Right lobe of liver (tissue), 6 donors: Measurements from ENCODE around the gene ILF3. TPM values are rescaled to one million over a fixed set of nuclear protein-coding genes. Genes with fewer than 3 reads are reported as not detected.

Experiments used
- ATAC-seq, 4 donors: fragments of 200-7000 bp; cut with Tn5 transposase; one replicate each; pipeline ENCODE4 v1.9.1; 2020; ENCODE audit warnings: mild to moderate bottlenecking in 4 of 4, moderate library complexity in 4 of 4
- DNase-seq, 3 donors: peaks; one replicate each; pipeline ENCODE4 v3.0.0-alpha.2; 2020
- H3K27ac ChIP-seq, 3 donors: fragments of 200-600 bp; one replicate each; pipeline ENCODE4 v1.8.0; 2022
- H3K27me3 ChIP-seq, 2 donors: fragments of 200-600 bp; one replicate each; pipeline ENCODE4 v1.8.0; 2022
- H3K36me3 ChIP-seq, 4 donors: fragments of 200-600 bp; sonication (generic) in 1 of 4; one replicate each; pipeline versions ENCODE4 v1.5.1 to v1.8.0; 2017 to 2022; ENCODE audit warnings: control low read depth in 1 of 4
- H3K4me1 ChIP-seq, 4 donors: fragments of 200-600 bp; sonication (generic) in 1 of 4; one replicate each; pipeline versions ENCODE4 v1.5.1 to v1.8.0; 2017 to 2022; ENCODE audit warnings: control low read depth in 1 of 4
- H3K4me3 ChIP-seq, 3 donors: fragments of 200-600 bp; one replicate each; pipeline ENCODE4 v1.8.0; 2022
- H3K9me3 ChIP-seq, 4 donors: fragments of 200-600 bp; sonication (generic) in 1 of 4; one replicate each; pipeline versions ENCODE4 v1.5.1 to v1.8.0; 2017 to 2022; ENCODE audit warnings: control low read depth in 1 of 4
- POLR2A ChIP-seq: fragments of 450-650 bp; IDR thresholded peaks from one replicate; pipeline ENCODE4 v1.6.1; 2017; ENCODE audit warnings: antibody characterized with exemption, mild to moderate bottlenecking
- WGBS: methylation state at CpG from one replicate; pipeline ENCODE4 v1.1.6; 2018; ENCODE audit warnings: low coverage, low lambda C conversion rate; ENCODE audit not compliant: insufficient coverage; ENCODE audit errors: missing lambda C conversion rate; 5-methylcytosine and 5-hydroxymethylcytosine counted together
- intact Hi-C, 2 donors: fragments of 100-400 bp; cut with DNase I; formaldehyde crosslinking; loops; one replicate each; pipeline versions ENCODE4 v1.11.2 to v1.14.1; 2022
- total RNA-seq, 6 experiments: library from RNA; depleted of rRNA in 2 of 6; stranded (reverse); fragments of >200 nt in 2 of 6; fragmentation: NEBNext Ultra II Directional in 3 of 6; extraction: Animal tissue kit (Norgen Biotek cat#: 25700) in 3 of 6; gene quantifications; one replicate each; pipeline versions ENCODE4 v1.1.0 to v1.2.4, GENCODE V29; 2016 to 2023
- TF ChIP-seq, protein P1 (sequence below), 4 donors: fragments of 200-600 bp in 3 of 4; fragments of 450-650 bp in 1 of 4; IDR thresholded peaks; one replicate each; pipeline versions ENCODE4 v1.5.1 to v1.8.0; 2016 to 2022; ENCODE audit warnings: antibody characterized with exemption in 4 of 4, mild to moderate bottlenecking in 2 of 4
- donor health status: DM: no; HTN: yes; CAD: no.
- donor health status: DM: no; HTN: no; CAD: no.
- donor health status: DM: no; HTN: no; CAD: no.
- donor health status: DM: no; HTN: yes; CAD: no.
- donor health status: DM: no; HTN: yes; CAD: no.

ILF3 gene
- total RNA-seq, 6 experiments from 2014 or later = 40.0 to 82.3 (median 54.8) TPM

DNA sequence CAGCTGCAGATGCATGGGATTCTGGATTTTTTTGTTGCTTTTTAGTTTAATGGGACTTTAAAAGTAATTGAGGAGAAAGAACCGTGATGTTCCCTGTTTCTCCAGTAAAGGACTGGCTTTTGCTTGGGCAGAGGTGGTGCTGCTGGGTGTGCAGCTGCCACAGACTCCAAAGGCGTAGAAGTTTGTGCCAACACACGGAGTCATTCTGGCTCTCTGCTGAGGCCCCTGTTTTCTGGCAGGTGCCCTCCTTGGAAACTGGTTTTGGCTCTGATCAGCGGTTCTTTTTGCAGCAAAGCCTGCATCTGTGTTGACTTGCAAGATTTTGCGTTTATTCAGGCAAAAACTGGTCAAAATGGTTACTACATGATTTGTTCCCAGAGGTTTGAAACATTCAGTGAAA, 31.1 kb downstream of the ILF3 start:
- Histone ChIP-seq H3K4me1 (no peaks in the 10 kb centered on the region), H3K36me3 (peaks cover 7 to 76% (median 42%) of the 10 kb centered on the region in 4 donors), H3K27ac (no peak overlapping the region), H3K4me3 (no peak overlapping the region), H3K27me3 (no peaks in the 10 kb centered on the region), H3K9me3 (no peaks in the 10 kb centered on the region)
- ATAC-seq (no peak), DNase-seq (no peak)
- WGBS = 63% methylated on average over 4 of the region's 5 CpGs
- TF ChIP-seq POLR2A = no peak
- TF ChIP-seq, protein P1, sequence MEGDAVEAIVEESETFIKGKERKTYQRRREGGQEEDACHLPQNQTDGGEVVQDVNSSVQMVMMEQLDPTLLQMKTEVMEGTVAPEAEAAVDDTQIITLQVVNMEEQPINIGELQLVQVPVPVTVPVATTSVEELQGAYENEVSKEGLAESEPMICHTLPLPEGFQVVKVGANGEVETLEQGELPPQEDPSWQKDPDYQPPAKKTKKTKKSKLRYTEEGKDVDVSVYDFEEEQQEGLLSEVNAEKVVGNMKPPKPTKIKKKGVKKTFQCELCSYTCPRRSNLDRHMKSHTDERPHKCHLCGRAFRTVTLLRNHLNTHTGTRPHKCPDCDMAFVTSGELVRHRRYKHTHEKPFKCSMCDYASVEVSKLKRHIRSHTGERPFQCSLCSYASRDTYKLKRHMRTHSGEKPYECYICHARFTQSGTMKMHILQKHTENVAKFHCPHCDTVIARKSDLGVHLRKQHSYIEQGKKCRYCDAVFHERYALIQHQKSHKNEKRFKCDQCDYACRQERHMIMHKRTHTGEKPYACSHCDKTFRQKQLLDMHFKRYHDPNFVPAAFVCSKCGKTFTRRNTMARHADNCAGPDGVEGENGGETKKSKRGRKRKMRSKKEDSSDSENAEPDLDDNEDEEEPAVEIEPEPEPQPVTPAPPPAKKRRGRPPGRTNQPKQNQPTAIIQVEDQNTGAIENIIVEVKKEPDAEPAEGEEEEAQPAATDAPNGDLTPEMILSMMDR (IDR thresholded peaks at IDR 0.05) = no peak
- intact Hi-C loops = no loop called here

DNA sequence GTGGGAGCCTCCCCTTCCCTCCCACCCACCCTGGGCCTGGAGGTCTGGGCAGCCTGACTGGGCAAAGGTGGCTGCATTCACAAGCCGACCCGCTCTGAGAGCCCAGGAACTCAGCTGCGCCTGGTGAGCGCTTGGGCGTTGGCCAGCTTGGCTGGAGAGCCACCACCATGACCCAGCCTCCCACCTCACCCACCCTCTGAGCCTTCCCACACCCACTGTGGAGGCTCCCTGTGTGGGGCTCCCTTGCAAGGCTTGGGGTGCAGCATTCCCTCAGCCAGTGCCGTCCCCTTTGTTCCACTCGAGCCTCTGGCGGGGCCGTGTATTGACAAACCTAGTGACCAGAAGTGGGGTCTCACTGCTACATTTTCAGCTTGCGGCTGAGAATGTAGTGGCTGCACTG, 32.0 kb downstream of the ILF3 start:
- H3K9me3 ChIP-seq = no peaks in the 10 kb centered on the region
- H3K27me3 ChIP-seq = no peaks in the 10 kb centered on the region
- no peak for TF ChIP-seq POLR2A
- TF ChIP-seq, protein P1 (IDR thresholded peaks at IDR 0.05) = no peak
- no peak overlapping the region for H3K27ac ChIP-seq
- no peaks in the 10 kb centered on the region for H3K4me1 ChIP-seq
- DNase-seq (no peak), ATAC-seq (no peak)
- WGBS = no CpG with 5 or more reads among the region's 10 CpGs
- peaks cover 0 to 75% (median 34%) of the 10 kb centered on the region in 4 donors for H3K36me3 ChIP-seq
- H3K4me3 ChIP-seq = no peak overlapping the region
- intact Hi-C loops = no loop called here

DNA sequence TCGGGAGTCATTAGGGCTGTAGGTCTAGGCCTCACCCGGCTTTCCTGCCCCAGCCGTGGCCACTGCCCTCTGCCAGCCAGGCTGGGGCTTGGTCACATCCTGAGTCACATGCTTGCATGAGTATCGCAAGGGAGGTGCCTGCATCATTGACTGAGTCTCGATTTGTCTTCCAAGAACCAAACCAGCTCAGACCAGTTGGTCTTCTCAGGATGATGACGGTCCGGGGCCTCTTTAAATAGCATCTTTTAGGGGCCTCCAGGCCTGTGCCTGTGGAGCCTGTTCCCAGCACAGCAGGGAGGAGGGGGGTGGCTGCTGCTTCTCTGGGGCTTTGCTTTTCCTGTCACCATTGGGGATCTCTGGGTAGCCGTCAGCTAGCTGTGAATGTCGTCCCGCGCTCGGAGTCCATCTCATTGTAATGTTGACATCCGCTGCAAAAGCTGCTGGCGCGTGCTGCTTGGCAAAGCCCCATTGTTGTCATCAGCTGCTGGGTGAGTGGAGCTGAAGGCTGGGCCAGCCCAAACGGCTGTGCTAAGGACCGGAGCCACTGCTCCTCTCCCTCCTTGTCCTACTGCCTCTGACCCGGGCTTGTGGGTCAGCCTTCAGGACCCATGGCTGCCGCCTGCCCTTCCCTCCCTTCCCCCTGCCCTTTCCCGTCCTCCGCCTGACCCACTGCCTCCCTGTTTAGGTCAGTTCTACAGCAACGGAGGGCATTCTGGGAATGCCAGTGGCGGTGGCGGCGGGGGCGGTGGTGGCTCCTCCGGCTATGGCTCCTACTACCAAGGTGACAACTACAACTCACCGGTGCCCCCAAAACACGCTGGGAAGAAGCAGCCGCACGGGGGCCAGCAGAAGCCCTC, 32.7 kb downstream of the ILF3 start:
- H3K4me1 ChIP-seq = no peaks in the 10 kb centered on the region
- H3K9me3 ChIP-seq = no peaks in the 10 kb centered on the region
- no peak overlapping the region for H3K27ac ChIP-seq
- H3K36me3 ChIP-seq = peaks cover 0 to 72% (median 27%) of the 10 kb centered on the region in 4 donors
- ATAC-seq (no peak), DNase-seq (no peak)
- TF ChIP-seq, protein P1 (IDR thresholded peaks at IDR 0.05) = no peak
- no peak for TF ChIP-seq POLR2A
- intact Hi-C loops = no loop called here
- WGBS = 81% methylated on average over 18 of the region's 31 CpGs
- H3K4me3 ChIP-seq = no peak overlapping the region
- no peaks in the 10 kb centered on the region for H3K27me3 ChIP-seq

DNA sequence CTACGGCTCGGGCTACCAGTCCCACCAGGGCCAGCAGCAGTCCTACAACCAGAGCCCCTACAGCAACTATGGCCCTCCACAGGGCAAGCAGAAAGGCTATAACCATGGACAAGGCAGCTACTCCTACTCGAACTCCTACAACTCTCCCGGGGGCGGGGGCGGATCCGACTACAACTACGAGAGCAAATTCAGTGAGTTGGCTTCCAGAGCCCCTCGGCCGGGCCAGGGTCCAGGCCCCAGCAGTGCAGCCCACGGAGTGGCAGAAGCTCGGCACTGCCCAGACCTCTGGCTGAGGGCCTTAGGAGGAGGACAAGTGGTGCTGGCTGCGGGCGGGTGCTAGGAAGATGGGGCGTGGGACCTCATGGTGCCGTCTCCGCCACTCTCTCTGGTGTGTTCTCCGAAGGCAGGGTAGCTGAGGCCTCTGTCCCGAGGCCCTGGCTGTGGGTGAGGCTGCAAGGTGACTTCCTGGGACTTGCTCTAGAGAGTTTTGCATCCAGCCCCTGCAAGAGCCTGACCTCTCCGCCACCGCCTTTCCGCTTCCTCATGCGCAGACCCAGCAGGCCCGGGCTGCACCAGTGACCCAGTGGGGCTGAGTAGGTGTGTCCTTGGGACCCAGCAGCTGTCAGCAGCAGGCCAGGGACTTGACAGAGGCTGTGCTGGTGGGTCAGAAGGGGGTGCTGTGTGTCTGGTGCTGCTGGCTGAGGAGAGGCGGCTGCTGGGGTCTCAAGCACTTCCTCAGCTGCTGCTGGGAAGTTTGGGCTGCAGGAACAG, 33.6 kb downstream of the ILF3 start:
- TF ChIP-seq, protein P1 (IDR thresholded peaks at IDR 0.05) = no peak
- TF ChIP-seq POLR2A = no peak
- no peak overlapping the region for H3K27ac ChIP-seq
- no peak overlapping the region for H3K4me3 ChIP-seq
- no peaks in the 10 kb centered on the region for H3K9me3 ChIP-seq
- H3K36me3 ChIP-seq = peaks cover 0 to 64% (median 21%) of the 10 kb centered on the region in 4 donors
- intact Hi-C loops = no loop called here
- H3K4me1 ChIP-seq = no peaks in the 10 kb centered on the region
- H3K27me3 ChIP-seq = no peaks in the 10 kb centered on the region
- WGBS = 93% methylated on average over 3 of the region's 25 CpGs
- no peak for DNase-seq
- no peak for ATAC-seq
